NCI-H526 (cell line): ENCODE data around the gene CPS1.
A peak's percentile ranks its signal among the peaks of the same experiment; 100 is the strongest.

Source experiments
- DNase-seq, 2 experiments: peaks; one replicate each; lab custom pipeline; 2025; lab: John Stamatoyannopoulos, UW

The CPS1 gene

DNA sequence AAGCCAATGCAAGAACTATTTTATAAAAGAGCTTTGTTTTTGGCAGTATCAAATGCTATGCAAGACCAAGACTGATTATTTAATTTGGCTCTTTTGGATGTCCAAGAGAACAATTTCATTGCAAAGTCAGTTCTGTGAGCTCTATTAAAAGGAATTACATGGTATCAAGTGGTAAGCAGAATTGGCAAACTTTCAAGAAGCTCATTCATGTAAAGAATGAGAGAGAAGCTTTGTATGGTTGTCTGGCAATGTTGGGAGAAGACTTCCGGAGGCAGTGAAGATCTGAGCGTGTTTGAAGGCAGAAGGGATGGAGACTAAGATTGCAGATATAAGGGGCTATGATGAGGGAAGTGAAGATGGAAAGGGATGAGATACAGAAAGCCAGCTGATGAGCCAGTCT lies 49.6 kb downstream of the CPS1 start:
- DNase-seq = no peak

DNA sequence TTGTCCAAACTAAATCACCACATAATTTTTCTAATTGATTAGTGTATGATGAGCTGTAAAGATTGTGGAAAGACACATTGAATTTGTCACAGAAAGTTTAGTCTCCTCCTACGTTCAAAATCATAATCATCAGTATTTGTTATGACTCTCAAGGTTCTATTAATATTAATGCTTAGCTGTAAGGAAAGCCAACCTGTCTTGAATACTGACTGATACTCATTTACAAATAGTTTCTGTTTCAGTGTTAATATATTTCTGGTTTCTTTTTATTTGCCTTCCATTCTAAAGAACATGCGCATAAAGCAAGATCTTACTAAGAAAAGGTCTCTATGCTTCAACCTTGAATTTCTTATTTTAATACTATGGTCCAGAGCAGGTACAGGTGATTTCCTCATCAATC lies 55.1 kb downstream of the CPS1 start:
- DNase-seq = no peak

DNA sequence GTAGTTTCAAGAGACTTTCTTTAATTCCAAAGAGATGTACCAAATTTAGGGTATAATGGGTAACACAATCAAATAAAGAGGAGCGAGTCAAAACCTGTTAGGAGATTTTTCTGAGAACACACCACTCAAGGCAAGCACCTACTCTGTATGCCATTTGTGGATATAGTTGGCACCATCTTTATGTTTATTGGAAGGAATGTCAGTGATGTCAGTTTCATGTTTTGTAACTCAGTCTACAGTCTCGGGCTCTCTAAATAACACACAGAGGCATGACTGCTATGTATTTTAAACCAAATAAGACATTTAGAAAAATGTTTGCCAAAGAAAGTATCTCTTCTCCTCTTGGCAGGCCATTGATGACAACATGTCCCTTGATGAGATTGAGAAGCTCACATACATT lies 59.7 kb downstream of the CPS1 start:
- no peak for DNase-seq

DNA sequence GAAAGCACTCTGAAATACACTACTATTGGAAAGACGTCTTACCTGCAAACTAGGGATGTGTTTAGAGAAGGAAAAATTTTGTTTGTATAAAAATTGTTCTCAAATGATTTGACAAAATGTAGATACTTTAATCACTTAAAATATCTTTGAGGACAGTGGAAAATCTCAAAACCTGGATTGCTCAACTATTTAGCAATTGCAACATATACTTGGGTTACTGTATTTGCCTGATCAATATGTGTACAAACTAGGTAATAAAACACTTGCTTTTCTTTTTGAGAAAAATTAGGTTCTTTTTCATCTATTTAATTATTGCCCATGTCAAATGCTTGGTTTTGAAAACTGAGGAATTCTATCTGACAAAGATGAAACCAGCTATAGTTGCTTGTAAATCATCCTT lies 60.9 kb downstream of the CPS1 start:
- no peak for DNase-seq

DNA sequence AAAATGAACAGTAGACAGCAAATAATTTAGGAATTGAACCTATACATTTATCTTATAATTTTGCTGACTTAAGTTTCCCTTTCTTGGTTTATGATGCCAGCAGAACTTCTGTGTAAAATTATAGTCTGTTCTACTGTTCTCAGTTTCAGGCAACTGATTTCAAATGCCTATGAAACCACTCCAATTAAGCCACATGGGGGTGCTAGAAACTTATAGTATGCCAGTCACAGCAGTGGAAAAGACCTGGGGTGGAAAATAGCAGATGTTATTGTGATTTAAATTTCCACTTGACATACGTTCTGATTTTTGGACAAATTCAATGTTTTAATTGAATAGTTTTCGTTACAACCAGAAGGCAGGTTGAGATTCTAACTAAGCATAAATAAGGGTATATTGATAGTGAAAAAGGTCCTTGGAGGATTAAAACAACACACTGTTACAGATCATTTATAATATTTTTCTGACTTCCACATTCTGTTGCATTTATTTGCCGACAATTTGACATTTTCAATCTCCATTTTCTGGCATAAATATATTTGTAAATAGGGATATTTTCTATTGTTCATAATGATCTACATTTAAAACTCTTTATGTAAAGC lies 61.4 kb downstream of the CPS1 start:
- DNase-seq = peak; percentile 17 to 73

DNA sequence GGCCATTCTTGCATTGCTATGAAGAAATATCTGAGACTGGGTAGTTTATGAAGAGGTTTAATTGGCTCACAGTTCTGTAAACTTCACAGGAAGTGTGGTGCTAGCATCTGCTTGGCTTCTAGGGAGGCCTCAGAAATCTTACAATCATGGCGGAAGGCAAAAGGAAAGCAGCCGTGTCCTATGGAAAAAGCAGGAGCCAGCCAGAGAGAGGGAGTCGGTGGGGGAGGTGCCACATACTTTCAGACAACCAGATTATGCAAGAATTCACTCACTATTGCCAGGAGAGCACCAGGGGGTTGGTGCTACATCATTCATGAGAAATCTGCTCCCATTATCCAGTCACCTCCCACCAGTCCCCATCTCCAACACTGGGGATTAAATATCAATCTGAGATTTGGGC lies 64.1 kb downstream of the CPS1 start:
- no peak for DNase-seq

DNA sequence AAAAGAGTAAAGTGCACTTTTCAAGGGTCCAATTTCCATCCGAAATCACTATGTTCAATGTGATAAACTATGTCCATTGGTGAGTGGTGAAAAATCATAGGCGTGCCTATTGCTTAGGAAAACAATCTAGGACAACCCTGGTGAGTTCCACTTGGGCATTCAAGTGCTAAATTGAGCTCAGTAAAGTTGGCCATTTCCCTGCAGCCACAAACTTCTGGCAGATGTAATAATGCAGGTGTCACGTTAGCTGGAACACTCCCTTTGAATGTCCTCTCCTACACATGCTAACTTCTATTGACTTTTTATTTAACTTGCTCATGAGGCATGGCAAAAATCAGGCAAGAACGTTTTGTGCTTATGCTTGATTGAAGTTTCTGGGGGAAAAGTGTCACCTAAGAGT lies 67.1 kb downstream of the CPS1 start:
- no peak for DNase-seq

DNA sequence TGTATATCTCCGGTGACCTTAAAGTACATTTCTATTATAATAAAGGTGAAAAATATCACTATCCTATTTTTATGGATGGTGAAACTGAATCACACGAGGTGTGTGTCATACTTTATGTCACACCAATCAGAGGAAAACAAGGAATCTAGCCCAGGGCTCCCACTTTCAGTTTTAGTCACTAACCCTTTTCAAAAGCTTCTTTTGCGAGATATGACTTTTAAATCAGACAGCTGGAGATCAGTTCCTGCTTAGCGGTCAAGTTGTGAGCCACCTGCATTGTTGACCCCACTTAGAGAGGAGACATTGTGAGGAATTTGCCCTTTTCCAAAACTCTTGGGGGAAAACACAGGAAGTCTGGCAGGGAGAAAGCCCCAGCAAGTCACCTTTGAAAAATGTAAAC lies 70.5 kb downstream of the CPS1 start:
- DNase-seq = no peak

DNA sequence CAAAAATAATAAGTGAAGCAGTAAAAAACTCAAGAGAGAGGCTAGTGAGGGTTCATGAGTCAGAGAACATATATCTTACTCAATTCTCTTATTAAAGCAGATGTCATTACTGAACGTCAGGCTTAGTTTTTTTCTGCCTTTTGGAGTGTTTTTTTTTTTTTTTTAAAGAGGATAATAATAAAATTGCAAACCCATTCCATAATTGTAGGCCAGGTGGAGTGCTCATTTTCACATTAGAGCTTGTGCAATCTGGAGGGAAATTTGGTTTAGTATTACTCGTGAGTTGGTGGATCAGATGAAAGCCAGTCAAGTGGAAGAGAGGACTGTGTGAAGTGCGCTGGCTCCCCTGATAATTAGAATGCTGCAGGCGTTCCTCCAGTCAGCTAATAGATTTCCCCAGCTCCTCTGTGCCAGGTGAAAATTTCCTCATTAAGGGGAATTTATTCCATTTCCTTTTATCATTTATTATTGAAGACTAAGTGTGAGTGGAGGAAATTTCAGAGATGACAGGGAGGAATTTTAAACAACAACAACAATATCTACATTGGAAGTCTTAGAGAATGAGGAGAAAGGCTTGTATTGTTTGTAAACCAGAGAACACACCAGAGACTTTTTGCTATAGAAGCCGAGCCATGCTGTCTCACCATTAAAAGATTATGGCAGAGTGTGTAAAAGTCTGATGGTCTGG lies 74.6 kb downstream of the CPS1 start:
- peak in 1 of 2 experiments; percentile 31 for DNase-seq

DNA sequence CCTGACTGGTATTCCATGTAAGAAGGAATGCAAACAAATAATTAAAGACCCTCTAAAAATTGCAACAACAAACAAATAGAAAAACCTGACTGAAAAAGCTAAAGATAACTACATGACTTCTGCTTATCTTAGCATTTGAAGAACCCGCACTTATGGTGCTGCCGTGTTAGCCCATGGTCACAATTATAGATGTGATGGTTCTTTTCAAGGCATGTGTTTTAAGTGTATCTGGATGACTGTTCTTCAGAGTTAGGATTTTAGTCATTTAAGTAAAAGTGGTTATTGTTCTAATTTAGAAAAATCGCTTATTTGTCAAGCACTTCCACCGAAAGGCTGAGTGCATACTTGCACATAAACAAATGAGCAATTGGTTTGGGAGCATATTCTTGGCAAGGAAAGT lies 77.3 kb downstream of the CPS1 start:
- no peak for DNase-seq

DNA sequence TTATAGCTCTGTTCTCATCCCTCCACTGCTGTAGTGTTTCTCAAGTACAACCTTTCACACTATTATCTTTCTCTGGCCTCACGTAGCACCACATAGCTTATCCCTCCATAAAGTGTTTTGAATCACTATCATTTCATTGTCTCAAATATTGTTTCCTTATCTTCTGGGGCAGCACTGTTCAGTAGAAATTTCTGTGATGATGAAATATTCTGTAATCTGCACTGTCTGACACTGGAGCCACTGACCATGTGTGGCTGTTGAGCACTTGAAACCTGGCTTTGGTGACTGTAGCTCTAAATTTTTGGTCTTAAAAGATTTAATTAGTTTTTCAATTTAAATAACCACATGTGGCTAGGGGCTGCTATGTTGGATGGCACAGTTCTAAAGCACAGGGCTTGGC lies 78.9 kb downstream of the CPS1 start:
- DNase-seq = no peak

DNA sequence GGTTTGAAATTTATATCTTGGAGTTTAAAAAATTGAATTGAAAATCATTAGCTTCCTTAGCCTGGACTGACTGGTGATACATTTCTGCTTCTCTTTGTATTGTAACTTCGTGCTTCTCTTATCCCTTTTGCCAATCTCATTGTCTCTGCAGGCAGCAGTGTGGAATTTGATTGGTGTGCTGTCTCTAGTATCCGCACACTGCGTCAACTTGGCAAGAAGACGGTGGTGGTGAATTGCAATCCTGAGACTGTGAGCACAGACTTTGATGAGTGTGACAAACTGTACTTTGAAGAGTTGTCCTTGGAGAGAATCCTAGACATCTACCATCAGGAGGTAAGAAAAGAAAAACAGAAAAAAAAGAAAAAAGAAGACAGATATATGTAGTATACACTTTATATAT lies 85.9 kb downstream of the CPS1 start:
- no peak for DNase-seq

DNA sequence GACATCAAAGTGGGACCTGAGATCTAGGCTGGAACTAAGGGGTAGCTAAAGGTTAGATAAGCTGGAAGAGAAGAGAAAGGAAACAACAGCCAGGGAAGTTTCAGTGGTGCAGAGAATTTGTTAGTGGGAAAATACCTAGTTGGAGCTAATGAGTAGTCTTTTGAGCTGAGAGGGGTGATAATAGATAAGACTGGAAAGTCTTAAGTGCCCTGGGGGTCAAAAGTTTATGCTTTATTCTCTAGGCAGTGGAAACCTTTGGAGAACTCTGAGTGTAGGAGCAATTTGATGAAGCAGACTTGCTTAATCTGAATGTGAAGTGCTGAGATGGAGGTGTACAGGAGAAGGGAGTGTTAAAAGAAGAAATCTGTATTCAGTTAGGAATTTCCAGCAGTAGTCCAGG lies 90.8 kb downstream of the CPS1 start:
- DNase-seq = no peak

DNA sequence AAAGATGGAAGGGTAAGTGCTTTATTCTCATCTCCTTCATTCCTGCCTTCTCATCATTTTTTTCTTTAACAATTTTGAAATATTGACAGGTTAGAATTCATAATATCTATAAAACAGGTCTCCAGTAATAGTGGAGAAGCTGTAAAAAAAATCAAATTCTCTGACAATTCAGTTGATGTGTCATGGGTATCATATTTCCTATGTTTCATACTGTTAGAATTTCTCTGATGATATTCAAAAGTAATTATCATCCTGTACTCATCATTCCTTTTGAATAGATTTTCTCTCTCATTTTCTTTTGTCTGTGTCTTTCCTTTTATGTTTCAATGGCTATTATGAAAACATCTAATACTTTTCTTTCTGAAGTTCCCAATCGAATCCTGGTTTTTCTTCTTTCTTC lies 97.7 kb downstream of the CPS1 start:
- DNase-seq = no peak

DNA sequence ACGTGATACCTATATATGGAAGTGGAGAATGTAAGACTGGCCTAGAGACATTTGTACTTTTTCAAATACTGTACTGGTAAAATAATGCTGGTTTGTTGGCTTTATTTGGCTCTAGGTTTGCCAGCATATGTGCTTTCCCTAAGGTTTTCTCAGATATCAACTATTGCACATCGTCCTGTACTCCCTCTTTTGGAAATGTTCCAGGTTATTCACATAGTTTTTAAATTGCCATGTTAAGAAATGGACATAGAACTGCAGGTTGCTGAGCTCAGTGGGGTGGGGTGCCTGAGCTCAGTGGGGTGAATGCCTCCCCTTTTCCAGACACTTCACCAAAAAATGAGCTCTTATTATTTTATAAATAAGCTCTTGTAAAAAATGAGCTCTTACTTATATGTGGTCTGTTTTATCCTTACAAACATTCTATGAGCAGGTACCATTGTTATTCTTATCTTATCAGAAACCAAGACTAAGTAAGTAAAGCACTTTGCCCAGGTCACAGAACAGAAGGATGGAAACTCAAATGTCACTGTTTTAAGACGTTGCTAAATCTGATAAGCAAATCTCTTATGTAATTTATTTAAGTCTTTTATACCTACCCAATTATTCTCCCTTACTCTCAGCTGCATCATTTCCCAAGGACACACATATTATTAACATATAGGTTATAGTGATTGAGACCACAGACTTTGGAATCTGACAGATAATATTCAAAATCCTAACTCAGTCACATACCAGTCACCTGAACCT lies 99.0 kb downstream of the CPS1 start:
- DNase-seq = no peak

DNA sequence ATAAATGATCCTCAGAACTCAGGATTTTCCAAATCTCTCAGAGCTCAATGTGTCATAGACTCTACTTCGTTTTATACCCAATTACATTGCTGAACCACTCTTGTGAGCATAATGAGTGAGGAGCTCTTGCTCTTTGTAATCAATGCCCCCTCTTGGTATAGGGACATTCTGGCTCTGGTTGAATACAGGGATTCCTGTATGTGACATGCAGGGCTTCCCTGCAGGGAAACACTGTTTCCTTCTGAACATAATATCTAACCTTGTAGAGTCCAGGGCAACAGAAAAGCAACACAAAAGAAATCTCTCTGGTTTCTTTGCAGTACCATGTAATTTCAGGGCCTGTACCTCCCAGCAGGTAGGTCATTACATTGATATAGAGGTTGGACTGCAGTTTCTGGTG lies 101.5 kb downstream of the CPS1 start:
- DNase-seq = no peak

DNA sequence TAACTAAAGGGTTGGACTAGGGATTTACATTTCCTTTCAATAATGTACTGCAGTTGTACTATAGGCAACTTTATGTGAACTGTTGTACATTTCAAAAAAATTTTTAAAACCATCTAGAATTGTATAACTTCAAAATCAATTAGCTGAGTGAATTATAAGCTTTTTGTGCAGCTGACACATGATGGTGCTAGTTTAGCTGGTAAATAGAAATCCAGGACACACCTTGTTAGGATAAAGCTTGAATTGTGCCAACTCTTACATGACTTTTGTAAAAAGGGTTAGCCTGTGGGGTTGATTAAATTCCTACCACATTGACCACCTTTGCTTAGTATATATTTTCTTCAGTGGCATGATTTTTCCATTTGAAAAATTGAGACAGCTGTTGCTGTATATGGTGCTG lies 104.4 kb downstream of the CPS1 start:
- DNase-seq = no peak

DNA sequence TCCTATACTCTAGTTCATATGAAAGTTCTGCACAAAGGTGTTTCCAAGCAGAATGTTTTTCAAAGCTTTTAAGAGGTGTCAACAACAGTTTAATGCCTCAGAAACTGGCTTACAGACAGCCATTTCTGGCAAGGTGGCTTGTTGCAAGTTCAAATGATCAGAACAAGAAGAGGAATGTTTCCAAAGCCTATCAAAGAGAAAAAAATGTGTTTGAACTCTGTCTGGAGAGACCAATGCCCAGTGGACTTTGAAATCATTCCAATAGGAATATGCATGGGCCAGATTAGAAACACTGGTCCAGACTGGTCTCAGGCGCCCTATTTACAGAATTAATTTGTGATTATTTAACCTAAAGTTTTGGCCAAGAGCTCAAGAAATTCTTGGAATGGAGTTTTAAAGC lies 106.2 kb downstream of the CPS1 start:
- no peak for DNase-seq

DNA sequence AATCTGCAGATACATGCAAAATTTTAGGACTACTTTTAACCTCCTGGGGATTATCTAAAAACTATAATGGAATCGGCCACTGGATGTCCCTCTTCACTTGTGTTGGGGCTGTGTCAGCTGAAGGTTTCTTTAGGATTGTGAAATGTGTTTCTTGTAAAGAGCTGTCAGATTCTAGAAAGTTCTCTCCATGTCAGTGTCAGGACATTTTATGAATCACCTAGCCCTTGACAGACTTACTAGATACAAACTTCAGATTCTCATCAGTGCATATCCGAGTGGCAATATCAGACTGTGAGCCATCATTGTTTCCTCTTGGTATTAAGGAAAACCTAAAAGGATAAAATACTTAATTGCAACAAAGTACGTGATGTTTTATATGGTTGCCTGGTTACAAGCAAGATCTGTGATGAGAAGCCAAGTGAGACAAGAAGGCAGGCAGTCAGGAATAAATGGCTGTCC lies 107.3 kb downstream of the CPS1 start:
- peak; percentile 14 to 44 for DNase-seq

DNA sequence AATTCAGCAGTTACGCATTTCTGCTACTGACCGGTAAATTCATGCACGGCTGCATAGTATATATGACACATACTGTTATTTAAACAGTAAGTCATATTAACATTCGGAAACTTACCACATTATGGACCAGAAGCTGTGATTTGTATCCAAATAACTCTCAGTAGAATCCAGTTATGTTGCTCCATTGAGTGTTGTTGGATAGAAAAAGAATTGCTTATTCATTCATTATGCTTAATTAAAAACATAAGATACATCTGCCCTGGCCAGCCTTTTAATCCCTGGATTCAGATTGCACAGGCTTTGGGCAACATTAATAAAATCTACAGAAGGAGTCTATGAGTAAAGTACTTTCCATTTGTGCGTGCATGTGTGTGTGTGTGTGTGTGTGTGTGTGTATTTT lies 111.3 kb downstream of the CPS1 start:
- DNase-seq = no peak

DNA sequence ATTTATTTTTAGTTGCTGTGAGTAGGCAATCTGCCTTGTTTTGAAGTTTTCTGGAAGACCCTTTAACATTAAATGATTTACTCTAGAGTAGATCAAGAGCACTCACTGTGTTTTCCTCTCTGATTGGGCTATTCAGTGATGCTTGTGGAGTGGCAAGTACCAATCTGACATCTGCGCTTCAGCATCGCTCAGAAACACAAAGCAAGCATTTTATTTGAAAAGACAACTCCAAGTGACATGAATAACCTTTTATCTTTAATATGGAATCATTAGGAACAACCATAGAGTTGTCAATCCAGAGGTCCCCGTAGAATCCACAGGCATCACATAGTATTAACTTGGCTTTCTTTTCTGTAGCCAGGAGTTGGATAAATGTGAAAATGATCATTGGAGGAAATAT lies 114.7 kb downstream of the CPS1 start:
- no peak for DNase-seq

DNA sequence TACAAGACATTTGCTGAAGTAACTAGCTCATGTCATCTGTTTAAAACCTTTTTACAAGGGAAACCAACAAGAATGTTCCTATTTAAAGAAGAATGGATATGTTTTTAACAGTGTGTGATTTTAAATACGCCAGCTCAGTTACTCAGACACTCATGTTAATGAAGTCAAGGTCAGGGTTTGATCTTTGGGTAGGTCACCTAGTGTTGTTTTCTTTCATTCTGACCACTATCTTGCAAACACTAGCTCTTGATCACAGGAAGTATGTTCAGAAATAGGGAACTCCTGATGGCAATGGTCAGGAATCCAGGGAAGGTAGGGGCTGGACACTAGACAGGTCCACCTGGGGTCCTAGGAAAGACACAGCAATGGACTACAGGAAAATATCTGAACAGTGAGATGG lies 116.7 kb downstream of the CPS1 start:
- DNase-seq = no peak

DNA sequence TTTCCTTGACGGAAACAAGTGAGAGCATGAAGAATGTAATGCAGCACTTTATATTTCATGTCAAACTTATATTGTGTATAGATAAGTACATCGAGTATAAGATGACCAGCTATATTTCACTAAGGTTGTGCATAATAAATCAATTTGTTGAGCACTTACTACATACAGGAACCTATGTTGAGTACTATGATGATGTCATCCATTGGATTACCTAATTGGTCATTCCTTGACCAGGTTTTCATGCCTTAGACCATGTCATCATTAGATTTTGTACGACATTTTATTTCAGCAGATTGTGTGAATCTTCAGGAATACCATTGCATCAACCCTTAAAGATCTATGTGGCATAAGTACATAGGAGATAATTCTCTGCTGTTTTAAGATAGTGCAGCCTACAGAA lies 119.7 kb downstream of the CPS1 start:
- DNase-seq = no peak

DNA sequence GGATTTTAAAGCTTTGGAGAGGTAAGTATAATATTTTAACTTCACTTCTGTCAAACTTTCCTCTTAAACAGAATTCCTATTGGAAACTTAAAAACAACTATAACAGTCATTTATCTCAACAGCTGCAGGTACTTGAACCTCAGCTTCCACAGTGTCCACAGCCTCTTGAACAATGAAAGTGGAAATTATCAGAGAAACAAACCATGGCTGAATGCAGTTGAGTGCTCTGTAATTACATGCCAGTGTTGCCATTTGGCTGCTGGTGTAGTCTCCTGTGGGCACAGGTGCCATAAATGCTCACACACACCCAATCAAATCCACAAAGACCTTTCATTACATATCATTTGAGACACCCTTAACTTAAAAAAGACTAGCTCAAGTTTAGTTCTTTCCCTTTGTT lies 125.1 kb downstream of the CPS1 start:
- DNase-seq = no peak
